GM08714 (cell line): ENCODE measurements around the gene TUBA8.
"Not testable (repeated sequence)": the region's sequence is repeated elsewhere in the genome, so short reads cannot be mapped to it uniquely, and the experiment has no call there.

Experiments
- H3K4me3 ChIP-seq: fragments of 200-500 bp; sonication (Bioruptor generic); 2 replicates; pipeline ENCODE4 v1.5.1; 2014; ENCODE audit warnings: mild to moderate bottlenecking, low read length, inconsistent platforms
- ZNF274 ChIP-seq: IDR thresholded peaks from 2 replicates; pipeline ENCODE4 v1.6.1; 2012; ENCODE audit warnings: mild to moderate bottlenecking, low read depth, low read length

Gene TUBA8

DNA sequence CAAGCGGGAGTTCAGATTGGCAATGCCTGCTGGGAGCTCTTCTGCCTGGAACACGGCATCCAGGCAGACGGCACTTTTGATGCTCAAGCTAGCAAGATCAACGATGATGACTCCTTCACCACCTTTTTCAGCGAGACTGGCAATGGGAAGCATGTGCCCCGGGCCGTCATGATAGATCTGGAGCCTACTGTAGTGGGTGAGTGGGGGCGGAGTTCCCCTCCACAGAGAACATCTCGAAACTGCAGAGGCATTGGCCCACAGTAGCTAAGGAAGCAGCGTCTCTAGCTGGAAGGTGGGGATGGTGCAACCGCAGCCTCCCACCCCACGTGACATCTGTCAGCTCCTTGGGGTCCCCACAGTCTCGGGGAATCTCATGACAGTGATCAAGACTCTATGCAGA lies 10.9 kb downstream of the TUBA8 start:
- no peak overlapping the region for H3K4me3 ChIP-seq
- TF ChIP-seq ZNF274, result no peak

GRCh38 chr22:18121954-18122554 lies 11.4 kb downstream of the TUBA8 start:
- no peak overlapping the region for H3K4me3 ChIP-seq
- no peak for TF ChIP-seq ZNF274

DNA sequence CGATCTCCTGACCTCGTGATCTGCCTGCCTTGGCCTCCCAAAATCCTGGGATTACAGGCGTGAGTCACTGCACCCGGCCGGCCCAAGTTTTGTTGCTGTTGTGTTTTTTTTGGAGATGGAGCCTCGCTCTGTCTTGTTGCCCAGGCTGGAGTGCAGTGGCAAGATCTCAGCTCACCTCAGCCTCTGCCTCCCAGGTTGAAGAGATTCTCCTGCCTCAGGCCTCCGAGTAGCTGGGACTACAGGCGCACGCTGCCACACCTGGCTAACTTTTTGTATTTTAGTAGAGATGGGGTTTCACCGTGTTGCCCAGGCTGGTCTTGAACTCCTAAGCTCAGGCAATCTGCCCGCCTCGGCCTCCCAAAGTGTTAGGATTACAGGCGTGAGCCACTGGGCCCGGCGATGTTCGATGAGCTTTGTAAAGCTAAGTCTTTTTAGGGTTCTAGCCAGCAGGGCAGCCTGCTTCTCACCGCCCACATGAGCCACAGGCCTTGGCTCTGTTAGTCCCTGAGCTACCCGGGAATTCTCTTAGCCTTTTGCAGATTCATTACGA lies 12.9 kb downstream of the TUBA8 start:
- H3K4me3 ChIP-seq, result not testable (repeated sequence)

- TF ChIP-seq ZNF274, result no peak
- no peak overlapping the region for H3K4me3 ChIP-seq
These were observed 16.0 kb downstream of the TUBA8 start for GRCh38 chr22:18126606-18127005.

DNA sequence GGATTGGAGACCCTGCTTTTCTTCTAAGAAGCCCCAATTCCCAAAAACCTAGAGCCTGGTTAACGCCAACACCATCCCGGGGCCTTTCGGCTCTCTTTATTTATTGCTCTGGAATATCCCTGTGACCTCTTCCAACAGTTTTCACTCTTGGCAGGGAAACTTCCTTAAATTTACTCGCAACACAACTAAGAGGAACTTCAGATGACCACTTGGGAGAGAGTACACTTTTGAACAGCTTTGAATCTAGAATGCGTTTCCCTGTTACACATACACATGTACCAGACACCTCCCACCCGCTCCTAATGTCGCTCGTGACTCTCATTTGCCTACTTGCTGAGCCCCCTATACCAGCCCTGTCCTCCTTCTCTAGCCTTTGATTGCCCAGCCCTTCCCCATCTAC lies 19.4 kb downstream of the TUBA8 start:
- TF ChIP-seq ZNF274, result no peak
- no peak overlapping the region for H3K4me3 ChIP-seq

- H3K4me3 ChIP-seq, result no peak overlapping the region
- no peak for TF ChIP-seq ZNF274
These were observed 20.3 kb downstream of the TUBA8 start for GRCh38 chr22:18130699-18131429.

DNA sequence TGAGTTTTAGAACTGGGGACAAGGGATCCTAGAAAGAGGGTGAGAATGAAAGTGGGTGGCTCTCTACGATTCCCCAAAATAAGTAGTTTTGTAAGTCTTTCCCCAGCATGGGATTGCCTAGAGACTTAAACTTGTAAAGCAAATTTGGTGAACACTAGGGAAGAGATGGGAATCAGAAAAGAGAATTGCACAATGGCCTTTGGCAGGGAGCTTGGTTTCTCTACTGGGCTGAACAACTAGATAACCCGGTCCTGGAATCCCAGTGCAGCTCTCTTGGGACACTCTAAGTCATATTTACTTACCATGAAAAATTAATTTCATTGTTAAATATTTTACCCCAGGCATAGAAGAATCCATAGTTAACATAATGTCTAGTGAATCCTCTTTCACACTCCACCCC lies 22.8 kb downstream of the TUBA8 start:
- H3K4me3 ChIP-seq, result no peak overlapping the region
- no peak for TF ChIP-seq ZNF274

GRCh38 chr22:18136563-18137320 lies 26.1 kb downstream of the TUBA8 start:
- no peak for TF ChIP-seq ZNF274
- no peak overlapping the region for H3K4me3 ChIP-seq

GRCh38 chr22:18141004-18141403 lies 30.4 kb downstream of the TUBA8 start:
- not testable (repeated sequence) for H3K4me3 ChIP-seq

- H3K4me3 ChIP-seq, result no peak overlapping the region
- TF ChIP-seq ZNF274, result no peak
These were observed 33.5 kb downstream of the TUBA8 start for GRCh38 chr22:18144105-18144504.

GRCh38 chr22:18145676-18146388 lies 35.2 kb downstream of the TUBA8 start:
- H3K4me3 ChIP-seq, result no peak overlapping the region
- no peak for TF ChIP-seq ZNF274

DNA sequence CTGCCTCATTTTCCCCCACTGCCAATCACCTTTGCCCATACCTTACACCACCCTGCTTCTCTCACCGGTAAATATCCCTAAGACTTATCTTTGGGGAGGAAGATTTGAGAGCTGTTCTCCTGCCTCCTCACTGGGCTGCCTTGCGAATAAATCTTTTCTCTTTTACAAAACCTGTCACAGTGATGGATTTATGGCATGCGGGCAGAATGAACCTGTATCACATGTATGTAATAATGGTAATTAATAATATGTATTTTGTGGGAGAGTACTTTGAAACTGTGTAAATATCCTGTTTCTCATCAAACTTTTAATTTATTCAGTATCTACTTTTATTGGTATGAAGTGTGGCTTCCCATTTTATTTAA lies 35.8 kb downstream of the TUBA8 start:
- no peak overlapping the region for H3K4me3 ChIP-seq

DNA sequence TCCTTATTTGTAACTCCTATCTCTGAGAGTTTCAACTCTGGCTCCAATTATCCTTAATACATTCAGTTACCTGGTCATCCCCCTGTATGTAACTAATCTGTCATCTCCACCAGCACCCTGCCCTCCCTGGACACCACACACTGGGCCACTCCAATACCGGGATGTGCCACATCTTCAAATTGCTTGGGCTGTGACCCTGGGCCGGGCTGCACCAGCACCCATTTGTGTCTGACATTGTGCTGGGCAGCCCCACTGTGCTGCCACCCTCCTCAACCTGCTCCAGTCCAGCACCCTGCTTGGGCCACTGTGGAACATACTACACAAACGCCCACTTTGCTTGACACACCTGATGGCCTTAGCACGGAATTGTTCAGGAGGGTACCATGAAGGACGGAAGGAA lies 37.2 kb downstream of the TUBA8 start:
- TF ChIP-seq ZNF274, result no peak

More for the DNA sequence above, 35.8 kb downstream of the TUBA8 start:
- TF ChIP-seq ZNF274, result no peak

GRCh38 chr22:18148293-18148965 lies 37.8 kb downstream of the TUBA8 start:
- TF ChIP-seq ZNF274, result no peak
- H3K4me3 ChIP-seq, result no peak overlapping the region

More for the DNA sequence above, 37.2 kb downstream of the TUBA8 start:
- H3K4me3 ChIP-seq, result no peak overlapping the region
